Liver (tissue), 9 donors: Measurements from ENCODE around the gene ABTB2. TPM values are rescaled to one million over a fixed set of nuclear protein-coding genes. Genes with fewer than 3 reads are reported as not detected.

Experiments
- DNase-seq: peaks from one replicate; pipeline ENCODE4 v3.0.0-alpha.2; 2017; ENCODE audit warnings: low spot score
- H3K27ac ChIP-seq, 2 donors: one replicate each; pipeline ENCODE4 v1.7.0; 2013; ENCODE audit warnings: inconsistent platforms in 2 of 2, low read length in 2 of 2, control low read depth in 1 of 2, low read depth in 1 of 2, mild to moderate bottlenecking in 1 of 2
- H3K27me3 ChIP-seq, 4 donors: one replicate each; pipeline versions ENCODE4 v1.6.1 to v1.7.0; 2013; ENCODE audit warnings: low read length in 3 of 4, inconsistent platforms in 1 of 4, mild to moderate bottlenecking in 1 of 4, moderate library complexity in 1 of 4; ENCODE audit not compliant: control insufficient read depth in 4 of 4, insufficient read depth in 4 of 4
- H3K36me3 ChIP-seq, 4 donors: one replicate each; pipeline versions ENCODE4 v1.6.1 to v1.7.0; 2013; ENCODE audit warnings: low read length in 3 of 4, mild to moderate bottlenecking in 3 of 4, low read depth in 1 of 4, moderate library complexity in 1 of 4; ENCODE audit not compliant: control insufficient read depth in 4 of 4, insufficient read depth in 3 of 4
- H3K4me1 ChIP-seq, 4 donors: one replicate each; pipeline versions ENCODE4 v1.6.1 to v1.7.0; 2013; ENCODE audit warnings: low read length in 3 of 4, mild to moderate bottlenecking in 3 of 4, moderate library complexity in 1 of 4; ENCODE audit not compliant: control insufficient read depth in 4 of 4, insufficient read depth in 4 of 4
- H3K4me3 ChIP-seq, 3 donors: one replicate each; pipeline versions ENCODE4 v1.6.1 to v1.7.0; 2013; ENCODE audit warnings: low read length in 3 of 3, control low read depth in 1 of 3, low read depth in 1 of 3, mild to moderate bottlenecking in 1 of 3
- H3K9ac ChIP-seq, 2 donors: one replicate each; pipeline ENCODE4 v1.7.0; 2013; ENCODE audit warnings: low read length in 2 of 2, mild to moderate bottlenecking in 2 of 2, moderate library complexity in 2 of 2, control low read depth in 1 of 2, low read depth in 1 of 2
- H3K9me3 ChIP-seq, 4 donors: one replicate each; pipeline versions ENCODE4 v1.6.1 to v1.7.0; 2013; ENCODE audit warnings: low read length in 3 of 4; ENCODE audit not compliant: control insufficient read depth in 4 of 4
- EGR1 ChIP-seq, 2 donors: IDR thresholded peaks; 2 replicates each; pipeline ENCODE4 v1.6.1; 2016 to 2018; ENCODE audit warnings: antibody characterized with exemption in 2 of 2, low read depth in 2 of 2
- FOXA1 ChIP-seq: IDR thresholded peaks from 2 replicates; pipeline ENCODE4 v1.6.1; 2016; ENCODE audit warnings: antibody characterized with exemption
- FOXA2 ChIP-seq: IDR thresholded peaks from 2 replicates; pipeline ENCODE4 v1.6.1; 2016; ENCODE audit warnings: antibody characterized with exemption
- GABPA ChIP-seq, 2 donors: IDR thresholded peaks in 1 of 2; conservative IDR thresholded peaks in 1 of 2; 2 replicates each; pipeline ENCODE4 v1.6.1; 2016; ENCODE audit warnings: antibody characterized with exemption in 2 of 2, mild to moderate bottlenecking in 1 of 2, moderate library complexity in 1 of 2
- HNF4A ChIP-seq, 2 donors: conservative IDR thresholded peaks; 2 replicates each; pipeline ENCODE4 v1.6.1; 2016; ENCODE audit warnings: antibody characterized with exemption in 2 of 2, mild to moderate bottlenecking in 2 of 2
- HNF4G ChIP-seq: IDR thresholded peaks from 2 replicates; pipeline ENCODE4 v1.6.1; 2016; ENCODE audit warnings: antibody characterized with exemption
- JUND ChIP-seq, 2 donors: IDR thresholded peaks; 2 replicates each; pipeline ENCODE4 v1.6.1; 2016; ENCODE audit warnings: antibody characterized with exemption in 2 of 2
- NR2F2 ChIP-seq: IDR thresholded peaks from 2 replicates; pipeline ENCODE4 v1.6.1; 2016; ENCODE audit warnings: antibody characterized with exemption
- RAD21 ChIP-seq, 2 donors: IDR thresholded peaks; 2 replicates each; pipeline ENCODE4 v1.6.1; 2016; ENCODE audit warnings: antibody characterized with exemption in 2 of 2, mild to moderate bottlenecking in 2 of 2
- RXRA ChIP-seq, 2 donors: IDR thresholded peaks; 2 replicates each; pipeline ENCODE4 v1.6.1; 2017 to 2018; ENCODE audit warnings: antibody characterized with exemption in 2 of 2, mild to moderate bottlenecking in 1 of 2
- SP1 ChIP-seq: IDR thresholded peaks from 2 replicates; pipeline ENCODE4 v1.6.1; 2018; ENCODE audit warnings: antibody characterized with exemption, mild to moderate bottlenecking
- TAF1 ChIP-seq: conservative IDR thresholded peaks from 2 replicates; pipeline ENCODE4 v1.6.1; 2016; ENCODE audit warnings: antibody characterized with exemption, mild to moderate bottlenecking
- YY1 ChIP-seq: IDR thresholded peaks from 2 replicates; pipeline ENCODE4 v1.6.1; 2016; ENCODE audit warnings: antibody characterized with exemption, mild to moderate bottlenecking
- WGBS: extraction: QIAGEN DNeasy Blood & Tissue Kit; methylation state at CpG from one replicate; pipeline ENCODE4 v1.1.7; 2013; 5-methylcytosine and 5-hydroxymethylcytosine counted together
- polyA plus RNA-seq, 2 donors: library from polyadenylated mRNA; stranded (reverse) in 1 of 2; unstranded in 1 of 2; fragments of 200-250 nt in 1 of 2; fragments of >200 nt in 1 of 2; fragmentation: Nextera tagmentation in 1 of 2; extraction: Ambion mirVana in 1 of 2; gene quantifications; one replicate each; pipeline versions ENCODE4 v1.2.1 to v1.2.3, GENCODE V29; 2013 to 2015
- total RNA-seq, 2 donors: library from RNA; depleted of rRNA; stranded (reverse); fragments of >200 nt; gene quantifications; one replicate each; pipeline ENCODE4 v1.2.3, GENCODE V29; 2014
- TF ChIP-seq, protein P1 (sequence below): fragments of 150-350 bp; IDR thresholded peaks from 2 replicates; pipeline ENCODE4 v1.5.1; 2017; ENCODE audit warnings: improper control_type of control experiment, low read depth, low read length; ENCODE audit not compliant: missing input control
- TF ChIP-seq, protein P2 (sequence below): IDR thresholded peaks from 2 replicates; pipeline ENCODE4 v1.6.1; 2016; ENCODE audit warnings: antibody characterized with exemption
- TF ChIP-seq, protein P3 (sequence below): IDR thresholded peaks from 2 replicates; pipeline ENCODE4 v1.6.1; 2016; ENCODE audit warnings: antibody characterized with exemption, mild to moderate bottlenecking
- TF ChIP-seq, protein P4 (sequence below): IDR thresholded peaks from 2 replicates; pipeline ENCODE4 v1.6.1; 2016; ENCODE audit warnings: antibody characterized with exemption
- TF ChIP-seq, protein P5 (sequence below): IDR thresholded peaks from 2 replicates; pipeline ENCODE4 v1.6.1; 2016; ENCODE audit warnings: antibody characterized with exemption
- donor health status: healthy.
- donor health status: healthy.
- donor health status: healthy.
- donor health status: healthy.
- donor health status: healthy.

Gene ABTB2
- total and polyA plus RNA-seq, 4 donors = 2.4 to 8.9 (median 6.1) TPM

DNA sequence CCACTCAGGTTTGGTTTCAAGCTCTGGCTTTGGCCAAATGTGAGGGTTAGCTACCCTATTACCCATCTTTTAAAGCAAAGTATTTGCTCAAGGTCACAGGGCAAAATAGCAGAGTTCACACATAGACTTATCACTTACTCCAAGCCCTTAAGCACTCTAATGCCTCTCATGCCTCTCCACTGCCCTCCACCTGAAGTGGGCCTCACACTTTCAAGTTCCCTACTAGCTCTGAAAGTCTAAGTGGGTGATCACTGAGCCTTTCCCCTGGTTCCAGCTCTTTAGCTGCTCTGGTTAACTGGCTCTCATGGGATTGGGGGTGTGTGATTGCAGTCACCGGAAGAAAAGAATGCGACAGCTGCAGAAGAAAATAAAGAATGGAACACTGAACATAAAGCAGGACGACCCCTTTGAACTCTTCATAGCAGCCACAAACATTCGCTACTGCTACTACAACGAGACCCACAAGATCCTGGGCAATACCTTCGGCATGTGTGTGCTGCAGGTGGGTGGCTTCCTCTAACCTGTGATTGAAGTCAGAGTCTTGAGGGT is 246.0 kb downstream of the ABTB2 start:
- Histone ChIP-seq H3K27ac (no peak overlapping the region), H3K4me3 (no peak overlapping the region), H3K36me3 (peaks cover 10 to 72% (median 61%) of the 10 kb centered on the region in 4 donors), H3K4me1 (peaks cover 0 to 7% (median 3%) of the 10 kb centered on the region in 4 donors), H3K9ac (no peak overlapping the region), H3K9me3 (no peaks in the 10 kb centered on the region), H3K27me3 (no peaks in the 10 kb centered on the region)
- TF ChIP-seq, protein P1, sequence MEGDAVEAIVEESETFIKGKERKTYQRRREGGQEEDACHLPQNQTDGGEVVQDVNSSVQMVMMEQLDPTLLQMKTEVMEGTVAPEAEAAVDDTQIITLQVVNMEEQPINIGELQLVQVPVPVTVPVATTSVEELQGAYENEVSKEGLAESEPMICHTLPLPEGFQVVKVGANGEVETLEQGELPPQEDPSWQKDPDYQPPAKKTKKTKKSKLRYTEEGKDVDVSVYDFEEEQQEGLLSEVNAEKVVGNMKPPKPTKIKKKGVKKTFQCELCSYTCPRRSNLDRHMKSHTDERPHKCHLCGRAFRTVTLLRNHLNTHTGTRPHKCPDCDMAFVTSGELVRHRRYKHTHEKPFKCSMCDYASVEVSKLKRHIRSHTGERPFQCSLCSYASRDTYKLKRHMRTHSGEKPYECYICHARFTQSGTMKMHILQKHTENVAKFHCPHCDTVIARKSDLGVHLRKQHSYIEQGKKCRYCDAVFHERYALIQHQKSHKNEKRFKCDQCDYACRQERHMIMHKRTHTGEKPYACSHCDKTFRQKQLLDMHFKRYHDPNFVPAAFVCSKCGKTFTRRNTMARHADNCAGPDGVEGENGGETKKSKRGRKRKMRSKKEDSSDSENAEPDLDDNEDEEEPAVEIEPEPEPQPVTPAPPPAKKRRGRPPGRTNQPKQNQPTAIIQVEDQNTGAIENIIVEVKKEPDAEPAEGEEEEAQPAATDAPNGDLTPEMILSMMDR = no peak
- TF ChIP-seq JUND (IDR thresholded peaks at IDR 0.05) = no peak
- no peak for TF ChIP-seq EGR1 (IDR thresholded peaks at IDR 0.05; ENCODE audit: low read depth in 2 of 2)
- no peak for TF ChIP-seq HNF4G
- no peak for TF ChIP-seq FOXA2
- TF ChIP-seq YY1 = no peak
- no peak for TF ChIP-seq SP1
- TF ChIP-seq, protein P2, sequence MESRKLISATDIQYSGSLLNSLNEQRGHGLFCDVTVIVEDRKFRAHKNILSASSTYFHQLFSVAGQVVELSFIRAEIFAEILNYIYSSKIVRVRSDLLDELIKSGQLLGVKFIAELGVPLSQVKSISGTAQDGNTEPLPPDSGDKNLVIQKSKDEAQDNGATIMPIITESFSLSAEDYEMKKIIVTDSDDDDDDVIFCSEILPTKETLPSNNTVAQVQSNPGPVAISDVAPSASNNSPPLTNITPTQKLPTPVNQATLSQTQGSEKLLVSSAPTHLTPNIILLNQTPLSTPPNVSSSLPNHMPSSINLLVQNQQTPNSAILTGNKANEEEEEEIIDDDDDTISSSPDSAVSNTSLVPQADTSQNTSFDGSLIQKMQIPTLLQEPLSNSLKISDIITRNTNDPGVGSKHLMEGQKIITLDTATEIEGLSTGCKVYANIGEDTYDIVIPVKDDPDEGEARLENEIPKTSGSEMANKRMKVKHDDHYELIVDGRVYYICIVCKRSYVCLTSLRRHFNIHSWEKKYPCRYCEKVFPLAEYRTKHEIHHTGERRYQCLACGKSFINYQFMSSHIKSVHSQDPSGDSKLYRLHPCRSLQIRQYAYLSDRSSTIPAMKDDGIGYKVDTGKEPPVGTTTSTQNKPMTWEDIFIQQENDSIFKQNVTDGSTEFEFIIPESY = no peak
- TF ChIP-seq, protein P3, sequence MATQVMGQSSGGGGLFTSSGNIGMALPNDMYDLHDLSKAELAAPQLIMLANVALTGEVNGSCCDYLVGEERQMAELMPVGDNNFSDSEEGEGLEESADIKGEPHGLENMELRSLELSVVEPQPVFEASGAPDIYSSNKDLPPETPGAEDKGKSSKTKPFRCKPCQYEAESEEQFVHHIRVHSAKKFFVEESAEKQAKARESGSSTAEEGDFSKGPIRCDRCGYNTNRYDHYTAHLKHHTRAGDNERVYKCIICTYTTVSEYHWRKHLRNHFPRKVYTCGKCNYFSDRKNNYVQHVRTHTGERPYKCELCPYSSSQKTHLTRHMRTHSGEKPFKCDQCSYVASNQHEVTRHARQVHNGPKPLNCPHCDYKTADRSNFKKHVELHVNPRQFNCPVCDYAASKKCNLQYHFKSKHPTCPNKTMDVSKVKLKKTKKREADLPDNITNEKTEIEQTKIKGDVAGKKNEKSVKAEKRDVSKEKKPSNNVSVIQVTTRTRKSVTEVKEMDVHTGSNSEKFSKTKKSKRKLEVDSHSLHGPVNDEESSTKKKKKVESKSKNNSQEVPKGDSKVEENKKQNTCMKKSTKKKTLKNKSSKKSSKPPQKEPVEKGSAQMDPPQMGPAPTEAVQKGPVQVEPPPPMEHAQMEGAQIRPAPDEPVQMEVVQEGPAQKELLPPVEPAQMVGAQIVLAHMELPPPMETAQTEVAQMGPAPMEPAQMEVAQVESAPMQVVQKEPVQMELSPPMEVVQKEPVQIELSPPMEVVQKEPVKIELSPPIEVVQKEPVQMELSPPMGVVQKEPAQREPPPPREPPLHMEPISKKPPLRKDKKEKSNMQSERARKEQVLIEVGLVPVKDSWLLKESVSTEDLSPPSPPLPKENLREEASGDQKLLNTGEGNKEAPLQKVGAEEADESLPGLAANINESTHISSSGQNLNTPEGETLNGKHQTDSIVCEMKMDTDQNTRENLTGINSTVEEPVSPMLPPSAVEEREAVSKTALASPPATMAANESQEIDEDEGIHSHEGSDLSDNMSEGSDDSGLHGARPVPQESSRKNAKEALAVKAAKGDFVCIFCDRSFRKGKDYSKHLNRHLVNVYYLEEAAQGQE = no peak
- TF ChIP-seq, protein P4, sequence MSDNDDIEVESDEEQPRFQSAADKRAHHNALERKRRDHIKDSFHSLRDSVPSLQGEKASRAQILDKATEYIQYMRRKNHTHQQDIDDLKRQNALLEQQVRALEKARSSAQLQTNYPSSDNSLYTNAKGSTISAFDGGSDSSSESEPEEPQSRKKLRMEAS = no peak
- TF ChIP-seq NR2F2 = no peak
- TF ChIP-seq FOXA1 = no peak
- no peak for TF ChIP-seq TAF1
- no peak for TF ChIP-seq RAD21 (IDR thresholded peaks at IDR 0.05)
- no peak for TF ChIP-seq RXRA (IDR thresholded peaks at IDR 0.05)
- TF ChIP-seq HNF4A (conservative IDR thresholded peaks at IDR 0.05) = no peak
- 96% methylated on average over 6 of the region's 6 CpGs for WGBS
- DNase-seq = no peak

DNA sequence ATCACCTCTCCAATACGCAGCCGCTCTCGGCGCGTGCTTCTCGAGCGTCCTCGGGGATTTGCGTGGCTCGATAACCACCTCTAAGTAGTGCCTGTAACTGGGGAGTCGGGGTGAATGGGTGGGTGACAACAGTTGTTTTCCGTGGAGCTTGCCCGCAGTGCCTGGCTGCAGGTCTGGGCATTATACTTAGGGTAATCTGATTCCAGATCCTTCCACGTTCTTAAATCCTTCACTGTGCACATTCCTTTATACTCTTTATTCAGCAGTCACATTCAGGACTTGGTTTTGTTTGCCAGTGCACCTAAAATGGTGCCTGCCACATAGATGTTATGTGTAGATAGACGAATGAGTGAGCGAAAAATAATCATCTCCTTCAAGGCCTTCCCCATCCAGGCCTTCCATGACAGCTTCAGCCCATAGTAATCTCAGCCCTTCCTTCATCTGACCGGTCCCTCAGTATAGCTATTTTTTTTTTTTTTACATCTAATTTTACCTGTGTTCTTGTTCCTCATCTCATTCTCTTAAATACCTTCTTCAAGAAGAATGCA is 251.8 kb downstream of the ABTB2 start:
- DNase-seq = no peak
- H3K9ac ChIP-seq = peak overlapping the region; percentile 77 to 85
- peaks cover 3 to 26% (median 15%) of the 10 kb centered on the region in 4 donors for H3K4me1 ChIP-seq
- no peaks in the 10 kb centered on the region for H3K9me3 ChIP-seq
- WGBS = 2% methylated on average over 17 of the region's 17 CpGs
- TF ChIP-seq JUND (IDR thresholded peaks at IDR 0.05) = no peak
- TF ChIP-seq NR2F2 = no peak
- no peak for TF ChIP-seq YY1
- TF ChIP-seq, protein P5, sequence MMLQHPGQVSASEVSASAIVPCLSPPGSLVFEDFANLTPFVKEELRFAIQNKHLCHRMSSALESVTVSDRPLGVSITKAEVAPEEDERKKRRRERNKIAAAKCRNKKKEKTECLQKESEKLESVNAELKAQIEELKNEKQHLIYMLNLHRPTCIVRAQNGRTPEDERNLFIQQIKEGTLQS = no peak
- TF ChIP-seq, protein P4 = no peak
- no peak for TF ChIP-seq FOXA1
- TF ChIP-seq GABPA (IDR thresholded peaks at IDR 0.05 in 1 of 2, conservative IDR thresholded peaks at IDR 0.05 in 1 of 2) = no peak
- no peak for TF ChIP-seq HNF4A (conservative IDR thresholded peaks at IDR 0.05)
- no peak for TF ChIP-seq RAD21 (IDR thresholded peaks at IDR 0.05)
- TF ChIP-seq, protein P3 = no peak
- H3K36me3 ChIP-seq = peaks cover under 1 to 26% (median 18%) of the 10 kb centered on the region in 4 donors
- peak overlapping the region; percentile 71 to 96 (median 78) for H3K4me3 ChIP-seq
- H3K27me3 ChIP-seq = no peaks in the 10 kb centered on the region
- H3K27ac ChIP-seq = peak overlapping the region; percentile 83 to 88
